Peyer's patch (tissue), 4 donors: Measurements from ENCODE around the gene ATP9B.

ENCODE experiments used
- POLR2A ChIP-seq, 2 donors: fragments of 450-650 bp; IDR thresholded peaks; one replicate each; pipeline ENCODE4 v1.5.1; 2017; ENCODE audit warnings: antibody characterized with exemption in 2 of 2, mild to moderate bottlenecking in 2 of 2, moderate library complexity in 2 of 2
- TF ChIP-seq, protein P1 (sequence below), 6 experiments: fragments of 450-650 bp in 4 of 6; fragments of 200-600 bp in 2 of 6; sonication (generic) in 1 of 6; IDR thresholded peaks; one replicate each; pipeline ENCODE4 v1.5.1; 2017 to 2019; ENCODE audit warnings: antibody characterized with exemption in 6 of 6, mild to moderate bottlenecking in 3 of 6, moderate library complexity in 1 of 6

DNA sequence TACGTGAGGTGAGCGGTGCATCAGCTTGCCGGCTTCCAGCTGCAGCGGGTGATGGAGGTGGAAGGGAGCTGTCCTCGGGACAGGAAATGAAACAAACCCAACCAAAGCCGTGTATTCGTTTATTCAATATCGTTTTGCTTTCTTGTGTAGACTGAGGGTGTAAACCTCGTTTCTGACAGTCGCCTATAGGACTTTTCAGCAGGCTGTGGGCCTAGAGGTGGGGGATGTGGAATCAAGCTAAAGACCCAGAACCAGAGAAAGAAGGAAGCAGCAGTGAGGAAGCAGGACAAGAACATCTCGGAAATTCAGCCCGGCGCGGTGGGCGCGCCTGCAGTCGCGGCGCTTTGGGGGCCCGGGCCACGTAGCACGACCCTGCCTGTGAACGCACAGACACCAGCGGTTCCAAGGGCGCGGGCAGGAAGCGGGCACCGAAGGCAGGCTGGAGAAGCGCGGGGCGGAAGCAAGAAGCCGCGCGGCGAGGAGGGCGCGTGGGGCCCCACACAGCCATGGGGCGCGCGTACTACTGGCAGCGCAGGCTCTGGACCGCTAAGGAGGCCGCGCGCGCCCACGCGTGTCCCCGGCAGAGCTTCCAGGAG is 755 bp upstream of the ATP9B start:
- no peak for TF ChIP-seq POLR2A (IDR thresholded peaks at IDR 0.05)
- TF ChIP-seq, protein P1, sequence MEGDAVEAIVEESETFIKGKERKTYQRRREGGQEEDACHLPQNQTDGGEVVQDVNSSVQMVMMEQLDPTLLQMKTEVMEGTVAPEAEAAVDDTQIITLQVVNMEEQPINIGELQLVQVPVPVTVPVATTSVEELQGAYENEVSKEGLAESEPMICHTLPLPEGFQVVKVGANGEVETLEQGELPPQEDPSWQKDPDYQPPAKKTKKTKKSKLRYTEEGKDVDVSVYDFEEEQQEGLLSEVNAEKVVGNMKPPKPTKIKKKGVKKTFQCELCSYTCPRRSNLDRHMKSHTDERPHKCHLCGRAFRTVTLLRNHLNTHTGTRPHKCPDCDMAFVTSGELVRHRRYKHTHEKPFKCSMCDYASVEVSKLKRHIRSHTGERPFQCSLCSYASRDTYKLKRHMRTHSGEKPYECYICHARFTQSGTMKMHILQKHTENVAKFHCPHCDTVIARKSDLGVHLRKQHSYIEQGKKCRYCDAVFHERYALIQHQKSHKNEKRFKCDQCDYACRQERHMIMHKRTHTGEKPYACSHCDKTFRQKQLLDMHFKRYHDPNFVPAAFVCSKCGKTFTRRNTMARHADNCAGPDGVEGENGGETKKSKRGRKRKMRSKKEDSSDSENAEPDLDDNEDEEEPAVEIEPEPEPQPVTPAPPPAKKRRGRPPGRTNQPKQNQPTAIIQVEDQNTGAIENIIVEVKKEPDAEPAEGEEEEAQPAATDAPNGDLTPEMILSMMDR (IDR thresholded peaks at IDR 0.05): no peak
